GM19468 (cell line): Measurements from ENCODE around the gene SH3BP4.

ENCODE experiments used
- ATAC-seq: cut with Tn5 transposase; IDR thresholded peaks from one replicate; pipeline ENCODE4 v1.9.1; 2021; ENCODE audit warnings: mild to moderate bottlenecking, moderate library complexity, moderate number of reproducible peaks; ENCODE audit not compliant: unreplicated experiment; ENCODE audit errors: extremely low read depth

Gene SH3BP4

GRCh38 chr2:235073868-235074413 lies 122.1 kb downstream of the SH3BP4 start:
- no peak for ATAC-seq

- ATAC-seq = no peak
Measured at GRCh38 chr2:235077046-235077445, 125.2 kb downstream of the SH3BP4 start.

- no peak for ATAC-seq
Measured at GRCh38 chr2:235078182-235078581, 126.4 kb downstream of the SH3BP4 start.

GRCh38 chr2:235078914-235079472 lies 127.2 kb downstream of the SH3BP4 start:
- no peak for ATAC-seq

GRCh38 chr2:235080101-235080500 lies 128.3 kb downstream of the SH3BP4 start:
- ATAC-seq = no peak

GRCh38 chr2:235082578-235083338 lies 130.9 kb downstream of the SH3BP4 start:
- ATAC-seq = no peak

GRCh38 chr2:235083822-235084221 lies 132.0 kb downstream of the SH3BP4 start:
- ATAC-seq = no peak

GRCh38 chr2:235084424-235084823 lies 132.6 kb downstream of the SH3BP4 start:
- ATAC-seq = no peak

- no peak for ATAC-seq
Measured at GRCh38 chr2:235085476-235085875, 133.7 kb downstream of the SH3BP4 start.

- no peak for ATAC-seq
Measured at GRCh38 chr2:235086481-235087184, 134.8 kb downstream of the SH3BP4 start.

- no peak for ATAC-seq
Measured at GRCh38 chr2:235087832-235088495, 136.1 kb downstream of the SH3BP4 start.

- ATAC-seq = no peak
Measured at GRCh38 chr2:235088496-235088921, 136.7 kb downstream of the SH3BP4 start.

- no peak for ATAC-seq
Measured at GRCh38 chr2:235091421-235091820, 139.6 kb downstream of the SH3BP4 start.

GRCh38 chr2:235091983-235092382 lies 140.2 kb downstream of the SH3BP4 start:
- no peak for ATAC-seq

- ATAC-seq = no peak
Measured at GRCh38 chr2:235092433-235093223, 140.8 kb downstream of the SH3BP4 start.

- no peak for ATAC-seq
Measured at GRCh38 chr2:235094457-235094856, 142.6 kb downstream of the SH3BP4 start.

- no peak for ATAC-seq
Measured at GRCh38 chr2:235095569-235095968, 143.8 kb downstream of the SH3BP4 start.

GRCh38 chr2:235096447-235096846 lies 144.6 kb downstream of the SH3BP4 start:
- no peak for ATAC-seq

GRCh38 chr2:235097196-235097595 lies 145.4 kb downstream of the SH3BP4 start:
- no peak for ATAC-seq

- no peak for ATAC-seq
Measured at GRCh38 chr2:235098269-235098668, 146.5 kb downstream of the SH3BP4 start.
